T-helper 1 cell treated with Interleukin-12 subunit alpha and Interleukin-12 subunit beta and Interleukin-4 antibody, amounts not matched to agents 30 ng/mL and 1 ng/mL, for 36 hours (primary cell): Measurements from ENCODE around the gene DEFB112. TPM values are rescaled to one million over a fixed set of nuclear protein-coding genes. Genes with fewer than 3 reads are reported as not detected.

Source experiments
- intact Hi-C: fragments of 100-400 bp; cut with micrococcal nuclease; formaldehyde crosslinking; loops from one replicate; pipeline ENCODE4 v1.15.1; 2024
- total RNA-seq: library from RNA; stranded (reverse); gene quantifications from 2 replicates; pipeline ENCODE4 v1.2.3, GENCODE V29; 2022

Gene DEFB112
- total RNA-seq = not detected in 2 replicates

- intact Hi-C loops = no loop called here
These were observed at the start of gene DEFB112 for GRCh38 chr6:50049829-50050228. DEFB112 (minus strand) TSS chr6:50049929; CDS start chr6:50049869, 60 bp downstream.

GRCh38 chr6:50098641-50098993 is 48.9 kb upstream of the DEFB112 start:
- intact Hi-C loops = no loop called here

GRCh38 chr6:50097966-50098640 is 48.4 kb upstream of the DEFB112 start:
- intact Hi-C loops = no loop called here

- intact Hi-C loops = no loop called here
These were observed 46.6 kb upstream of the DEFB112 start for GRCh38 chr6:50096296-50096695.

GRCh38 chr6:50093938-50094272 is 44.2 kb upstream of the DEFB112 start:
- intact Hi-C loops = no loop called here

- intact Hi-C loops = no loop called here
These were observed 43.6 kb upstream of the DEFB112 start for GRCh38 chr6:50093116-50093937.

- intact Hi-C loops = no loop called here
These were observed 41.9 kb upstream of the DEFB112 start for GRCh38 chr6:50091641-50092040.

- intact Hi-C loops = no loop called here
These were observed 40.2 kb upstream of the DEFB112 start for GRCh38 chr6:50089911-50090310.

- intact Hi-C loops = no loop called here
These were observed 37.7 kb upstream of the DEFB112 start for GRCh38 chr6:50087231-50087954.

GRCh38 chr6:50077385-50077784 is 27.7 kb upstream of the DEFB112 start:
- intact Hi-C loops = no loop called here

- intact Hi-C loops = no loop called here
These were observed 26.7 kb upstream of the DEFB112 start for GRCh38 chr6:50076431-50076830.

- intact Hi-C loops = no loop called here
These were observed 22.2 kb upstream of the DEFB112 start for GRCh38 chr6:50071921-50072320.

GRCh38 chr6:50070101-50070500 is 20.4 kb upstream of the DEFB112 start:
- intact Hi-C loops = no loop called here

- intact Hi-C loops = no loop called here
These were observed 12.3 kb upstream of the DEFB112 start for GRCh38 chr6:50062051-50062450.

- intact Hi-C loops = no loop called here
These were observed 6.5 kb upstream of the DEFB112 start for GRCh38 chr6:50056242-50056641.

- intact Hi-C loops = no loop called here
These were observed 2.7 kb downstream of the DEFB112 start for GRCh38 chr6:50047026-50047425.

- intact Hi-C loops = no loop called here
These were observed 18.8 kb downstream of the DEFB112 start for GRCh38 chr6:50030777-50031562.

GRCh38 chr6:50030350-50030749 is 19.4 kb downstream of the DEFB112 start:
- intact Hi-C loops = no loop called here

GRCh38 chr6:50025258-50025657 is 24.5 kb downstream of the DEFB112 start:
- intact Hi-C loops = no loop called here

- intact Hi-C loops = no loop called here
These were observed 27.8 kb downstream of the DEFB112 start, which contains the start of gene DEFB110 for GRCh38 chr6:50021894-50022293. DEFB110 (minus strand) TSS chr6:50021994; CDS start chr6:50021935, 59 bp downstream.

GRCh38 chr6:50007819-50008218 is 41.9 kb downstream of the DEFB112 start:
- intact Hi-C loops = no loop called here
